HG03045 (cell line): ENCODE measurements around the gene GRK4.
A peak's percentile ranks its signal among the peaks of the same experiment; 100 is the strongest.

Experiments used
- ATAC-seq: cut with Tn5 transposase; IDR thresholded peaks from one replicate; pipeline ENCODE4 v1.9.1; 2021; ENCODE audit warnings: mild to moderate bottlenecking, moderate library complexity; ENCODE audit not compliant: unreplicated experiment

The GRK4 gene

DNA sequence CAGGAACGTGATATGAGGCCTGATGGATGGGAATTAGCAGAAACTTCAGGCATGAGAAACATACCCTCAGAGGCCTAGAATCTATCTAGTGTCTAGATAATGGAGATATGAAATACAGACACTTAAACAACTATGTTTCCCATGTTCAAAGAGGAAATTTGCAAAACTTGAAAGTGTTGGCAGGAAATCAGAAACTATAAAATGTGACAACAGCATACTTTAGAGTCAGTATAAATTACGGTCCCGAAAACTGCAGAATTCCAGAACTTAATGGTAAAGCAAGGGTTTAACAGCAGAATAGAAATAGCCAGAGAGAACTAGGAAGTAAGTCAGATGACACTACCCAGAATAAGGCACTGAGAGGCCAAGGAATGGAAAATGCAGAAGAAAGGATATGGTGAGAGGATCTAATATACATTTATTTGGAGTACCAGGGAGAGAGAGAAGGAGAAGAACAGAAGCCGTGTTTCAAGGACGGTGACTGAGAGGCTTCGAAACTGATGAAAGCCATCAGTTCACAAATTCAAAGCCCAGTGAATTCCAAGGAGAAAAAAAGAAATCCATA is 103.5 kb downstream of the GRK4 start:
- ATAC-seq = no peak

GRCh38 chr4:3067473-3068001 is 104.2 kb downstream of the GRK4 start:
- no peak for ATAC-seq

GRCh38 chr4:3069661-3070199 is 106.4 kb downstream of the GRK4 start:
- ATAC-seq = no peak

GRCh38 chr4:3070709-3071500 is 107.5 kb downstream of the GRK4 start:
- ATAC-seq = no peak

DNA sequence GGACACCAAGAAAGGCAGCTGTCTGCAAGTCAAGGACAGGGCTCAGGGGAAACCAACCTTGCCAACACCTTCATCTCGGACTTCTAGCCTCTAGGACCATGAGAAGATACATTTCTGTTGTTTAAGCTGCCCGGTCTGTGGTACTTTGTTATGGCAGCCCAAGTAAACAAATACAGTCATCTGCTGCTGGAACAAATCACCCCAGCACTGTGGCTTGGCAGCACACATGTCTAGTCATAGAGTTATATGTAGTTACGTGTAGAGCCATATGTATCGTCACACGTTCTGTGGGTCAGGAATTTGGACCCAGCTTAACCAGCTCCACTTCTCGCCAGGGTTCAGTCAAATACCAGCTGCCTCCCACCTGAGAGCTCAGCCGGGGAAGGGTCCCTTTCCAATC is 108.4 kb downstream of the GRK4 start:
- ATAC-seq = no peak

GRCh38 chr4:3073158-3074077 is 110.0 kb downstream of the GRK4 start:
- ATAC-seq = peak; percentile 32

DNA sequence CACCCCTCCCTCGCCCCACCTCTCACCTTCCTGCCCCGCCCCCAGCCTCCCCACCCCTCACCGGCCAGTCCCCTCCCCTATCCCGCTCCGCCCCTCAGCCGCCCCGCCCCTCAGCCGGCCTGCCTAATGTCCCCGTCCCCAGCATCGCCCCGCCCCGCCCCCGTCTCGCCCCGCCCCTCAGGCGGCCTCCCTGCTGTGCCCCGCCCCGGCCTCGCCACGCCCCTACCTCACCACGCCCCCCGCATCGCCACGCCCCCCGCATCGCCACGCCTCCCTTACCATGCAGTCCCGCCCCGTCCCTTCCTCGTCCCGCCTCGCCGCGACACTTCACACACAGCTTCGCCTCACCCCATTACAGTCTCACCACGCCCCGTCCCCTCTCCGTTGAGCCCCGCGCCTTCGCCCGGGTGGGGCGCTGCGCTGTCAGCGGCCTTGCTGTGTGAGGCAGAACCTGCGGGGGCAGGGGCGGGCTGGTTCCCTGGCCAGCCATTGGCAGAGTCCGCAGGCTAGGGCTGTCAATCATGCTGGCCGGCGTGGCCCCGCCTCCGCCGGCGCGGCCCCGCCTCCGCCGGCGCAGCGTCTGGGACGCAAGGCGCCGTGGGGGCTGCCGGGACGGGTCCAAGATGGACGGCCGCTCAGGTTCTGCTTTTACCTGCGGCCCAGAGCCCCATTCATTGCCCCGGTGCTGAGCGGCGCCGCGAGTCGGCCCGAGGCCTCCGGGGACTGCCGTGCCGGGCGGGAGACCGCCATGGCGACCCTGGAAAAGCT is 110.9 kb downstream of the GRK4 start, which contains the start of the genes HTT and HTT-AS:
HTT (plus strand) TSS at position 604 of the 768 bp plus-strand sequence; CDS start at position 749, 145 bp downstream.
HTT-AS (minus strand) TSS at position 461 of the 768 bp plus-strand sequence.
- peak; percentile 81 for ATAC-seq

DNA sequence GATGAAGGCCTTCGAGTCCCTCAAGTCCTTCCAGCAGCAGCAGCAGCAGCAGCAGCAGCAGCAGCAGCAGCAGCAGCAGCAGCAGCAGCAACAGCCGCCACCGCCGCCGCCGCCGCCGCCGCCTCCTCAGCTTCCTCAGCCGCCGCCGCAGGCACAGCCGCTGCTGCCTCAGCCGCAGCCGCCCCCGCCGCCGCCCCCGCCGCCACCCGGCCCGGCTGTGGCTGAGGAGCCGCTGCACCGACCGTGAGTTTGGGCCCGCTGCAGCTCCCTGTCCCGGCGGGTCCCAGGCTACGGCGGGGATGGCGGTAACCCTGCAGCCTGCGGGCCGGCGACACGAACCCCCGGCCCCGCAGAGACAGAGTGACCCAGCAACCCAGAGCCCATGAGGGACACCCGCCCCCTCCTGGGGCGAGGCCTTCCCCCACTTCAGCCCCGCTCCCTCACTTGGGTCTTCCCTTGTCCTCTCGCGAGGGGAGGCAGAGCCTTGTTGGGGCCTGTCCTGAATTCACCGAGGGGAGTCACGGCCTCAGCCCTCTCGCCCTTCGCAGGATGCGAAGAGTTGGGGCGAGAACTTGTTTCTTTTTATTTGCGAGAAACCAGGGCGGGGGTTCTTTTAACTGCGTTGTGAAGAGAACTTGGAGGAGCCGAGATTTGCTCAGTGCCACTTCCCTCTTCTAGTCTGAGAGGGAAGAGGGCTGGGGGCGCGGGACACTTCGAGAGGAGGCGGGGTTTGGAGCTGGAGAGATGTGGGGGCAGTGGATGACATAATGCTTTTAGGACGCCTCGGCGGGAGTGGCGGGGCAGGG is 111.7 kb downstream of the GRK4 start:
- peak; percentile 3 for ATAC-seq

DNA sequence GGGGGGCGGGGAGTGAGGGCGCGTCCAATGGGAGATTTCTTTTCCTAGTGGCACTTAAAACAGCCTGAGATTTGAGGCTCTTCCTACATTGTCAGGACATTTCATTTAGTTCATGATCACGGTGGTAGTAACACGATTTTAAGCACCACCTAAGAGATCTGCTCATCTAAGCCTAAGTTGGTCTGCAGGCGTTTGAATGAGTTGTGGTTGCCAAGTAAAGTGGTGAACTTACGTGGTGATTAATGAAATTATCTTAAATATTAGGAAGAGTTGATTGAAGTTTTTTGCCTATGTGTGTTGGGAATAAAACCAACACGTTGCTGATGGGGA is 112.2 kb downstream of the GRK4 start:
- ATAC-seq = no peak

GRCh38 chr4:3077796-3078195 is 114.4 kb downstream of the GRK4 start:
- no peak for ATAC-seq

GRCh38 chr4:3079694-3080123 is 116.3 kb downstream of the GRK4 start:
- ATAC-seq = no peak

DNA sequence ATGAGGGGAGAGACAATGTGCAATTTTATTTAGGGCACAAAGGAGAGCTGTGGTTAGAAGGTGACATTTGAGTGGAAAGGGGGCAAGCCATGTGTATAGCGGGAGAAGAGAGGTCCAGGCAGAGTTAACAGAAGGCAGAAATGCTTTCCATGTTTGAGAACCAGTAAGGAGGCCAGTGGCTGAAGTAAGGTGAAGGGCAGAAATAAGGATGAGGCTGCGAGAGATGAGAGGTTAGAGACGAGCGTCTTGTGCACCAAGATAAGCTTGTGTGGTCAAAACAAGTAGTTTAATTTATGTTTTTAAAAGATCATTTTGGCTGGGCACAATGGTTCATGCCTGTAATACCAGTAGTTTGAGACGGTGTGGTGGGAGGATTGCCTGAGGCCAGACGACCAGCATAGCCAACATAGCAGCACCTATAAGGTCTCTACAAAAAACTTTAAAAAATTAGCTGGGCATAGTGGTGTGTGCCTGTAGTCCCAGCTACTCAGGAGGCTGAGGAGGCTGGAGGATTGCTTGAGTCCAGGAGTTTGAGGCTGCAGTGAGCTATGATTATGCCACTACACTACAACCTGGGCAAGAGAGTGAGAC is 119.6 kb downstream of the GRK4 start:
- no peak for ATAC-seq

DNA sequence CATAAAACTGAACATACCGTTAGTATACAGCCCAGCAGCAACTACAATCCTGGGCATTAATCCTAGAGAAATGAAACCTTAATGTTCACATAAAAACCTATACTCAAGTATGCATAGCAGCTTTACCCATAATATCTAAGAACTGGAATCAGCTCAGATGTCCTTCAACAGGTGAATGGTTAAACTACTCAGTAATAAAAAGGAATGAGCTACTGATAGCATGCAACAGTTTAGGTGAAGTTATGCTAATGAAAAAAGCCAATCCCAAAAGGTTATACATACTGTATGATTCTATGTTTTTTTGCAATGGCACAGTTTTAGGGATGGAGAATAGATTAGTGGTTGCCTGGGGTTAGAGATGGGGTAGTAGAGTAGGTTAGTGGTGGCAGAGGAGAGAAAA is 120.4 kb downstream of the GRK4 start:
- no peak for ATAC-seq

DNA sequence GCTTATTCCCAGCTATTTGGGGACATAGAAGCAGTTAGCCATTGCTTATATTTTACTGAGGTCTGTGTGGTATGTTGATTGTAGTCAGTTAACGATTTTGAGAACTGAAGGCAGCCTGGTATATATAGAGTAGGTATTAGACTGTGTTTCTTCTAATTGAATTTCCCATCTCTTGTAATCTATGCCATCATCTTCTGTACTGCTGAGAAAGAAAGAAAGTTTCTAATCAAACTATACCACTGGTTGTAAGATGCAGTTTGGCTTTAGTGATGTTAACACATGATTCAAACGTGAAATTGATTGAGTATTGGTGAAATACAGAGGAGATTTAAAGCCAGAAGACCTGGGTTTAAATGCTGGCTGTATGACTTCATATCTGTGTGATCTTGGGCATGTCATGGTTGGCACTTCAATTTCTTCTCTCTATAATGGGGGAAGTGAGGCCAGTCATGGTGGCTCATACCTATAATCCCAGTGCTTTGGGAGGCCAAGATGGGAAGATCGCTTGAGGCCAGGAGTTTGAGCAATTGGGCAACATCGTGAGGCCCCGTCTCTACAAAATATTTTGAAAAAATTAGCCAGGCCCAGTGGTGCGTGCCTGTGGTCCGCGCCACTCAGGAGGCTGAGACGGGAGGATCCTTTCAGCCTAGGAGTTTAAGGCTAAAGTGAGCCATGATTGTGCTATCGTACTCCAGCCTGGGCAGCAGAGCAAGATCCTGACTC is 122.7 kb downstream of the GRK4 start:
- no peak for ATAC-seq

- ATAC-seq = no peak
Observed at GRCh38 chr4:3087115-3087797, 123.9 kb downstream of the GRK4 start.
